Uterus (tissue), 4 donors: ENCODE measurements around the gene TXNRD2. TPM values are rescaled to one million over a fixed set of nuclear protein-coding genes. Genes with fewer than 3 reads are reported as not detected.
"Not testable (repeated sequence)": the region's sequence is repeated elsewhere in the genome, so short reads cannot be mapped to it uniquely, and the experiment has no call there.

Source experiments
- DNase-seq, 2 donors: peaks; one replicate each; pipeline ENCODE4 v3.0.0-alpha.2; 2019 to 2020
- H3K27ac ChIP-seq, 2 donors: fragments of 200-600 bp; sonication (generic); 1 replicate in 1 of 2; 2 replicates in 1 of 2; pipeline ENCODE4 v1.5.1; 2016 to 2018
- H3K27me3 ChIP-seq, 2 donors: fragments of 200-600 bp; sonication (generic); one replicate each; pipeline ENCODE4 v1.5.1; 2018 to 2019; ENCODE audit warnings: control low read depth in 1 of 2
- H3K36me3 ChIP-seq, 2 donors: fragments of 200-600 bp; sonication (generic); one replicate each; pipeline ENCODE4 v1.5.1; 2019; ENCODE audit warnings: control low read depth in 1 of 2
- H3K4me1 ChIP-seq, 2 donors: fragments of 200-600 bp; sonication (generic); one replicate each; pipeline ENCODE4 v1.5.1; 2018 to 2019; ENCODE audit warnings: control low read depth in 1 of 2
- H3K4me3 ChIP-seq, 2 donors: fragments of 200-600 bp; sonication (generic); 1 replicate in 1 of 2; 2 replicates in 1 of 2; pipeline ENCODE4 v1.5.1; 2018 to 2019; ENCODE audit warnings: mild to moderate bottlenecking in 1 of 2
- H3K9me3 ChIP-seq, 2 donors: fragments of 200-600 bp; sonication (generic); one replicate each; pipeline ENCODE4 v1.5.1; 2019; ENCODE audit warnings: control low read depth in 1 of 2
- CTCF ChIP-seq, 4 experiments: fragments of 200-600 bp in 2 of 4; fragments of 450-650 bp in 2 of 4; sonication (generic) in 2 of 4; IDR thresholded peaks; one replicate each; pipeline ENCODE4 v1.5.1; 2016 to 2019; ENCODE audit warnings: antibody characterized with exemption in 4 of 4, mild to moderate bottlenecking in 2 of 4, moderate library complexity in 1 of 4
- POLR2A ChIP-seq, 2 donors: fragments of 450-650 bp; IDR thresholded peaks; one replicate each; pipeline ENCODE4 v1.6.1; 2016; ENCODE audit warnings: antibody characterized with exemption in 2 of 2, mild to moderate bottlenecking in 1 of 2, moderate library complexity in 1 of 2
- intact Hi-C: fragments of 100-400 bp; cut with DNase I; formaldehyde crosslinking; loops from one replicate; pipeline ENCODE4 v1.15.1; 2023; ENCODE audit warnings: low total_unique reads
- total RNA-seq, 4 donors: library from RNA; depleted of rRNA in 3 of 4; stranded (reverse); fragments of >200 nt in 3 of 4; gene quantifications; one replicate each; pipeline versions ENCODE4 v1.1.0 to v1.2.4, GENCODE V29; 2014 to 2023
- donor health status: DM: yes; HTN: yes; CAD: no.

The TXNRD2 gene
- total RNA-seq, 4 donors from 2014 or later, result 14.7 to 48.9 (median 25.6) TPM

- Histone ChIP-seq H3K4me3 (no peak overlapping the region), H3K4me1 (no peaks in the 10 kb centered on the region), H3K36me3 (no peaks in the 10 kb centered on the region), H3K27ac (no peak overlapping the region), H3K9me3 (no peaks in the 10 kb centered on the region), H3K27me3 (no peaks in the 10 kb centered on the region)
- intact Hi-C loops, result no loop called here
- DNase-seq, result no peak
- no peak for TF ChIP-seq CTCF (IDR thresholded peaks at IDR 0.05)
- no peak for TF ChIP-seq POLR2A (IDR thresholded peaks at IDR 0.05)
These were observed 11.8 kb downstream of the TXNRD2 start for GRCh38 chr22:19929586-19930550.

- H3K36me3 ChIP-seq, result no peaks in the 10 kb centered on the region
- TF ChIP-seq CTCF (IDR thresholded peaks at IDR 0.05) (no peak), POLR2A (IDR thresholded peaks at IDR 0.05) (no peak)
- no peak overlapping the region for H3K4me3 ChIP-seq
- no peak for DNase-seq
- intact Hi-C loops, result no loop called here
- H3K9me3 ChIP-seq, result no peaks in the 10 kb centered on the region
- no peak overlapping the region for H3K27ac ChIP-seq
- H3K4me1 ChIP-seq, result no peaks in the 10 kb centered on the region
- no peaks in the 10 kb centered on the region for H3K27me3 ChIP-seq
These were observed 13.4 kb downstream of the TXNRD2 start for GRCh38 chr22:19928207-19928606.

GRCh38 chr22:19927696-19928095, 13.9 kb downstream of the TXNRD2 start:
- H3K27me3 ChIP-seq, result no peaks in the 10 kb centered on the region

GRCh38 chr22:19926028-19926427, 15.6 kb downstream of the TXNRD2 start:
- H3K27me3 ChIP-seq, H3K36me3 ChIP-seq, intact Hi-C loops, H3K9me3 ChIP-seq, H3K4me3 ChIP-seq, H3K27ac ChIP-seq, DNase-seq, H3K4me1 ChIP-seq: not testable (repeated sequence)

More at GRCh38 chr22:19927696-19928095, 13.9 kb downstream of the TXNRD2 start:
- no peaks in the 10 kb centered on the region for H3K4me1 ChIP-seq
- intact Hi-C loops, result no loop called here
- H3K36me3 ChIP-seq, result no peaks in the 10 kb centered on the region
- no peaks in the 10 kb centered on the region for H3K9me3 ChIP-seq
- H3K4me3 ChIP-seq, result no peak overlapping the region
- DNase-seq, result no peak
- TF ChIP-seq POLR2A (IDR thresholded peaks at IDR 0.05) (no peak), CTCF (IDR thresholded peaks at IDR 0.05) (no peak)
- H3K27ac ChIP-seq, result no peak overlapping the region

GRCh38 chr22:19923914-19924513, 17.6 kb downstream of the TXNRD2 start:
- Histone ChIP-seq H3K27me3 (no peaks in the 10 kb centered on the region), H3K4me1 (no peaks in the 10 kb centered on the region), H3K9me3 (no peaks in the 10 kb centered on the region), H3K36me3 (no peaks in the 10 kb centered on the region), H3K27ac (no peak overlapping the region), H3K4me3 (no peak overlapping the region)
- TF ChIP-seq CTCF (IDR thresholded peaks at IDR 0.05), result no peak
- no peak for TF ChIP-seq POLR2A (IDR thresholded peaks at IDR 0.05)
- intact Hi-C loops, result no loop called here
- no peak for DNase-seq
